Vein endothelial cell (primary cell): Measurements from ENCODE around the gene PHOX2B. TPM values are rescaled to one million over a fixed set of nuclear protein-coding genes. Genes with fewer than 3 reads are reported as not detected.

ENCODE experiments used
- small RNA-seq: library from RNA; depleted of rRNA; stranded (forward); fragments of <200 nt; gene quantifications from one replicate; pipeline ENCODE3, GENCODE V24; 2012
- total RNA-seq: library from RNA; depleted of rRNA; stranded (reverse); fragments of >200 nt; gene quantifications from 2 replicates; pipeline ENCODE4 v1.2.3, GENCODE V29; 2012

Gene PHOX2B
- total RNA-seq = not detected in 2 replicates

DNA sequence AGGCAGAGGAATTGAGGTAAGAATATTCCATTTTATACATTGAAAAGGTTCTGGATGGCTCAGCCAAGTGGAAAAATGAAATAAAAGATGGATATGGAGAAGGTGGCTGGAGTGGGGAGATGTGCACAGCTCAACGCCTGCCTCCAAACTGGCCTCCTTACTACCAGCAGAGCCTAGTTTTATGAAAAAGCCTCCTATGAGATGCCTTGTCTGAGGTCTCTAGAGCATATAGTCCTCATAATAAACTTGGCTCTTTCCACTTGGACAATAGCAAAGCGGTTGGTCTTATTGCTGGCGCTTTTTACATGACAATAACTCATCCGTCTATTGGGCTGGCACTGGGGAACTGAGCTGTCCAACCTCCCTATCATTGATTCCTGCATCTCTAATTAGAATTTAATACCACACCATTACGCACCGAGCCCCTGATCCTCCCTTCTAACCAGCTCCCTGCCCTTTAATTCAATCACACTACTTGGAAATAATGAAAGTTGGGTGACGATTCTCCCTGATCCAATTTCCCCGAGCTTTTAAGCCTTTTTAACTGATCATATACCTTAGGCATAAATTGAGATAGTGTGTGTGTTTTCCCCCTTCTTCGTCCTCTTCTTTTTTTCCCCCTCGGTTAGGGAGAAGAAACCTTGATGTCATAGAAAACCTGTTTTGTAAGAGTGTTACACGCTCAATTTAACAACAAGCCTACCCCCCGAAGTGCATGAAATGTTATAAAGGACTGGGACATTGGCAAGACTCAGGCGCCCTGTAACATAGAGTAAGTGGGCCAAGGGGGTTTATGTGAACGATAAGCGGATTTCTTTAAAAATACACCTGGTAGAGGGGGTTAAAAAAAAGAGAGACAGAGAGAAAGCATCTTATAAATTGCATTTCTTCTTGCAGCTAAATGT lies at the start of gene PHOX2B:
TSS of gene PHOX2B (minus strand) at position 155 of the 905 bp plus-strand sequence. CDS start at position 40, 115 bp downstream.

Small RNA genes within 50 kb of the gene (small RNA-seq; reads per million reads assigned to genes)
- not detected for gene RNU1-49P

Other genes with a start within 250 kb of the PHOX2B start
- 31.0 and 53.1 TPM in 2 replicates for gene LIMCH1, start 210.6 kb downstream of the PHOX2B start, total RNA-seq
- 65.3 and 79.8 TPM in 2 replicates for gene TMEM33, start 186.7 kb upstream of the PHOX2B start, total RNA-seq
- 0.19 and 0.33 TPM in 2 replicates for gene DCAF4L1, start 233.0 kb upstream of the PHOX2B start, total RNA-seq
- 51.3 and 54.6 TPM in 2 replicates for gene SLC30A9, start 241.8 kb upstream of the PHOX2B start, total RNA-seq